ENCODE measurements around the gene ACTL8. TPM values are rescaled to one million over a fixed set of nuclear protein-coding genes. Genes with fewer than 3 reads are reported as not detected.

Gene ACTL8
- total RNA-seq, 4 donors from 2014 or later, result not detected

DNA sequence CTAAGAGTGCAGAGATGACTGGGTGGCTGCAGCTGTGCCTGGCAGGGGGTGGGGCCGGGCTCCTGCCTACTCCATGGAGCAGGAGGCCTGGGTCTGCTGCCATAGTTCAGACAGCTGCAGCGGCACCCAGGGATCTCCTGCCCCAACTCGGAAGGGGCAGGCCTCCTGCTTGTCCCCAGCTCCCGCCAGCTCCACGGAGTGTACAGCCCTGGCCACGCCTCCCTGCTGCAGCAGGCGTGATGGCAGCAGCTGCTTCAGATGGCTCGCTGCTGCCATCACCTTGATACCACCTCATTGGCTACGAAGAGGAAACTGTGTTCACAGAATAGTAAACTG, 35.9 kb downstream of the ACTL8 start:
- WGBS, 2 donors (ENCODE audit: low coverage in 1 of 2), result 53 to 69% methylated on average over 3 to 8 of the region's 9 CpGs
- Histone ChIP-seq H3K4me3 (no peak overlapping the region), H3K36me3 (no peaks in the 10 kb centered on the region), H3K4me1 (peaks cover 9 to 17% (median 13%) of the 10 kb centered on the region in 4 donors), H3K27me3 (no peaks in the 10 kb centered on the region), H3K9me3 (no peaks in the 10 kb centered on the region), H3K27ac (no peak overlapping the region)
- in situ Hi-C loops (cut with MboI; ENCODE audit: low pct_ligation_motif_present in 1 of 4, low pct_unique_long_range_greater_than_20kb in 1 of 4, low sequenced_read_pairs in 3 of 4), result no loop called here
- TF ChIP-seq EP300 (IDR thresholded peaks at IDR 0.05; ENCODE audit: low read depth) (no peak), POLR2AphosphoS5 (IDR thresholded peaks at IDR 0.05) (no peak), POLR2A (IDR thresholded peaks at IDR 0.05) (no peak)
- TF ChIP-seq, protein P1, sequence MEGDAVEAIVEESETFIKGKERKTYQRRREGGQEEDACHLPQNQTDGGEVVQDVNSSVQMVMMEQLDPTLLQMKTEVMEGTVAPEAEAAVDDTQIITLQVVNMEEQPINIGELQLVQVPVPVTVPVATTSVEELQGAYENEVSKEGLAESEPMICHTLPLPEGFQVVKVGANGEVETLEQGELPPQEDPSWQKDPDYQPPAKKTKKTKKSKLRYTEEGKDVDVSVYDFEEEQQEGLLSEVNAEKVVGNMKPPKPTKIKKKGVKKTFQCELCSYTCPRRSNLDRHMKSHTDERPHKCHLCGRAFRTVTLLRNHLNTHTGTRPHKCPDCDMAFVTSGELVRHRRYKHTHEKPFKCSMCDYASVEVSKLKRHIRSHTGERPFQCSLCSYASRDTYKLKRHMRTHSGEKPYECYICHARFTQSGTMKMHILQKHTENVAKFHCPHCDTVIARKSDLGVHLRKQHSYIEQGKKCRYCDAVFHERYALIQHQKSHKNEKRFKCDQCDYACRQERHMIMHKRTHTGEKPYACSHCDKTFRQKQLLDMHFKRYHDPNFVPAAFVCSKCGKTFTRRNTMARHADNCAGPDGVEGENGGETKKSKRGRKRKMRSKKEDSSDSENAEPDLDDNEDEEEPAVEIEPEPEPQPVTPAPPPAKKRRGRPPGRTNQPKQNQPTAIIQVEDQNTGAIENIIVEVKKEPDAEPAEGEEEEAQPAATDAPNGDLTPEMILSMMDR (IDR thresholded peaks at IDR 0.05), result no peak
- intact Hi-C loops (cut with DNase I; ENCODE audit: low total_unique reads), result no loop called here
- DNase-seq, result no peak

DNA sequence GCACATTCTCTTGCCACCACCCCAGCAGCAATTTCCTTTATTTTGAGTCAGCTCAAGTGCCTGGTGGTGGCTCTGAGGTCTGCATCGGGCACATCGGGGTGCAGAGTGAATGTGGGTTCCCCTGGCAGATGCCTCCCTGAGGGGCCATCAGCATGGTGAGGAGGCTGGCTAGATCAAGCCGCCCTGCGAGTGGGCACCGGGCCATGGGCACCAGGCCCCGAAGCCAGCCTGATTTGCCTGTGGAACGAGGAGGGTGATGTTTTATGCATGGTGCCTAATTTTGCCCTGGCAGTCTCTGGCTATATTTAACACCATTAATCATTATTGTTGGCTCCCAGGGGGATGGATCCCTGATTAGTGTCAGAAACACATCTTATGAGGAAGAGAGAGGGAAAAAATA, 36.3 kb downstream of the ACTL8 start:
- 80 to 82% methylated on average over 3 to 7 of the region's 7 CpGs for WGBS, 2 donors (ENCODE audit: low coverage in 1 of 2)
- Histone ChIP-seq H3K36me3 (no peaks in the 10 kb centered on the region), H3K27me3 (no peaks in the 10 kb centered on the region), H3K4me3 (no peak overlapping the region), H3K27ac (no peak overlapping the region), H3K9me3 (no peaks in the 10 kb centered on the region), H3K4me1 (peaks cover 9 to 22% (median 15%) of the 10 kb centered on the region in 4 donors)
- intact Hi-C loops (cut with DNase I; ENCODE audit: low total_unique reads), result no loop called here
- in situ Hi-C loops (cut with MboI; ENCODE audit: low pct_ligation_motif_present in 1 of 4, low pct_unique_long_range_greater_than_20kb in 1 of 4, low sequenced_read_pairs in 3 of 4), result no loop called here
- DNase-seq, result no peak
- TF ChIP-seq, protein P1 (IDR thresholded peaks at IDR 0.05), result no peak
- TF ChIP-seq EP300 (IDR thresholded peaks at IDR 0.05; ENCODE audit: low read depth) (no peak), POLR2AphosphoS5 (IDR thresholded peaks at IDR 0.05) (no peak), POLR2A (IDR thresholded peaks at IDR 0.05) (no peak)

DNA sequence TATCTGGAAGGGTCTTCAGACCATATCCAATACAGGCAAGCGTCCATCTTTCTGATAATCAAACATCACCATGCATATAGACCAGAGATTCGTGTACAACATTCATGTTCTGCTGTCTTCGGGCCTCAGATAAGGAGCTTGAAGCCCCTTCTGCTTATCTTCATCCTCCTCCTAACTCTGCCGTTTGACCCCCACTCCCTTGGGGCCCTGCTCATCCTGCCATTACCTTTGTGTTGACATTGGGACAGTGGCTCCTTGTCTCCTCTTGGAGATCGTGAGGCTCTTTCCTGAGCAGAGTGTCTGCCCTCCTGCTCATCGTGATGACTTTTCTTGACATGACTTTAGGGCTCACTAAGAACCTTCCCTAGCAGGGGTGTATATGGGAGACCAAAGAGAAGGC, 37.3 kb downstream of the ACTL8 start:
- no peaks in the 10 kb centered on the region for H3K27me3 ChIP-seq
- H3K9me3 ChIP-seq, result no peaks in the 10 kb centered on the region
- DNase-seq, result no peak
- WGBS, 2 donors (ENCODE audit: low coverage in 1 of 2), result 81 to 87% methylated on average over 3 to 6 of the region's 6 CpGs
- H3K4me1 ChIP-seq, result peaks cover 9 to 25% (median 18%) of the 10 kb centered on the region in 4 donors
- no peaks in the 10 kb centered on the region for H3K36me3 ChIP-seq
- TF ChIP-seq POLR2A (IDR thresholded peaks at IDR 0.05) (no peak), POLR2AphosphoS5 (IDR thresholded peaks at IDR 0.05) (no peak), EP300 (IDR thresholded peaks at IDR 0.05; ENCODE audit: low read depth) (no peak)
- TF ChIP-seq, protein P1 (IDR thresholded peaks at IDR 0.05), result no peak
- no peak overlapping the region for H3K4me3 ChIP-seq
- in situ Hi-C loops (cut with MboI; ENCODE audit: low pct_ligation_motif_present in 1 of 4, low pct_unique_long_range_greater_than_20kb in 1 of 4, low sequenced_read_pairs in 3 of 4) (no loop called here), intact Hi-C loops (cut with DNase I; ENCODE audit: low total_unique reads) (no loop called here)
- no peak overlapping the region for H3K27ac ChIP-seq

DNA sequence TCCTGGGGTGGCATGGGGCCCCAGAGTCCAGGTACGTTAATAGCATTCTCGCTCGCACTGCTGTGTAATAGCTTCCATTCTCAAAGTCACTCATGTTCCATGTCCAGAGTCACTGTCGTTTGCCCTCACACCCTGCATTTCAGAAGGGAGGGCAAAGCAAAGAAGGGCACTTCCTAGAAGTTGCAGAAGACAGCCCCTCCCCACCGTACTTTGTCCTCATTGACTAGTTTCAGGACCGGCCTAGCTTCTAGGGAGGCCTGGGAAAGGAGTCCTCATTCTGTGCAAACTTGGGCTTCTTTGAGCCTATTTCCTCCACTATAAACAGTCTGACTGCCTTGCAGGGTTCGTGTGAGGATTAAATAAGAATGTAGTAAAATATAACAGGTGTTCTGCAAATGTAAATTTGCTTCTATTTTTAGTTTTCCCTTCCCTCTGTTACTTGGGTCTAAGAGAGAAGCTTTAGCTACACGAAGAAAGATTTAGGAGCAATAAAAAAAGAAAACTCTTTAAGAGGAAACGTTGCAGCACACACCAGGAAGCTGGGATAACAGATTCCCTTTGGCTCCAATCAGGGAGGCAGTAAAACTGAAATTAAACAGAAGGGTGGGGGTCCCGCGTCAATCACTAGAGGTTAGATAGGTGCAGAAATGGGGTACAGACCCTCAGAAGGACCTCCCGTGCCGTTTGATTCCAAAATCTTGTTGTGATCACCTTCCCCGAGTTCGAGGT, 40.1 kb downstream of the ACTL8 start:
- peak overlapping the region; percentile 18 to 66 (median 21) for H3K27ac ChIP-seq
- H3K4me1 ChIP-seq, result peaks cover 9 to 25% (median 18%) of the 10 kb centered on the region in 4 donors
- 12 to 23% methylated on average over 5 to 15 of the region's 15 CpGs for WGBS, 2 donors (ENCODE audit: low coverage in 1 of 2)
- no peaks in the 10 kb centered on the region for H3K27me3 ChIP-seq
- in situ Hi-C loops (cut with MboI; ENCODE audit: low pct_ligation_motif_present in 1 of 4, low pct_unique_long_range_greater_than_20kb in 1 of 4, low sequenced_read_pairs in 3 of 4) (no loop called here), intact Hi-C loops (cut with DNase I; ENCODE audit: low total_unique reads) (no loop called here)
- H3K9me3 ChIP-seq, result no peaks in the 10 kb centered on the region
- H3K36me3 ChIP-seq, result no peaks in the 10 kb centered on the region
- TF ChIP-seq, protein P1 (IDR thresholded peaks at IDR 0.05), result no peak
- TF ChIP-seq EP300 (IDR thresholded peaks at IDR 0.05; ENCODE audit: low read depth) (no peak), POLR2AphosphoS5 (IDR thresholded peaks at IDR 0.05) (no peak), POLR2A (IDR thresholded peaks at IDR 0.05) (no peak)
- DNase-seq, result peak; percentile 49
- no peak overlapping the region for H3K4me3 ChIP-seq
